ENCODE results near the gene EFL1. TPM values are rescaled to one million over a fixed set of nuclear protein-coding genes. Genes with fewer than 3 reads are reported as not detected.
"Not testable (repeated sequence)": the region's sequence is repeated elsewhere in the genome, so short reads cannot be mapped to it uniquely, and the experiment has no call there.

Gene EFL1
- total and polyA plus RNA-seq, 2 donors (not counting 3 experiments of a cell fraction or from before 2014, with no cell fraction given), result 6.6 to 21.9 TPM

DNA sequence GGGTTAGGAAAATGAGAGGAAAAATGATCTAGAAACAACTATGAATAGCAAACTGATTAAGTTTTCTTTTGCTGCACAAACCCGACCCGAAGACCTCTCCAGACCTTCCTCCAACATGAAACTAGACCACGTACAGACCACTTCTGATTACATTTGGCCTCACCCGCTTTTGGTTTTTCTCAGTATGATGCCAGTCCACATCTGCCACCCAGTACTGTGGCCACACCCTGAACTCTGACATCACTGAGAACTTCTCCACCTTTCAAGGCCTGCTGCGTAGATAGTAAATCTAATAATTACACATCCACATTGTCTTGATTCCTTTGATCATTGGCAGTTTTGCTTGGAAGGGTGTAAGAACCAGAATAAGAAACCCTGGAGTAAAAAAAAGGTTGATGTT is 16.6 kb downstream of the EFL1 start:
- H3K9me1 ChIP-seq (replicated peaks; ENCODE audit: control insufficient read depth, extremely low read depth, insufficient read depth, low read length); POLR2A ChIA-PET; FAIRE-seq; H3K4me1 ChIP-seq (ENCODE audit: control insufficient read depth, extremely low read depth, insufficient read depth, low read length); H3K9ac ChIP-seq (replicated peaks; ENCODE audit: extremely low read depth, insufficient read depth, low read length); CTCF ChIA-PET; H3K27ac ChIP-seq (ENCODE audit: insufficient read depth, low read depth, low read length); H3K27me3 ChIP-seq (ENCODE audit: control insufficient read depth in 2 of 2, insufficient read depth in 2 of 2, low read length in 2 of 2); H3K9me3 ChIP-seq (replicated peaks; ENCODE audit: control insufficient read depth, insufficient read depth, low read length); H3K4me2 ChIP-seq (ENCODE audit: insufficient read depth, low read length); H4K20me1 ChIP-seq (replicated peaks; ENCODE audit: control insufficient read depth, extremely low read depth, insufficient read depth, low read length); H3K79me2 ChIP-seq (ENCODE audit: control insufficient read depth, insufficient read depth, low read length); DNase-seq (ENCODE audit: low read depth, low spot score); BruUV-seq (replicated peaks); H2AFZ ChIP-seq (ENCODE audit: low read depth, low read length); H3K4me3 ChIP-seq (replicated peaks in 1 of 3; ENCODE audit: insufficient read depth in 1 of 3, low read depth in 1 of 3, low read length in 3 of 3); H3K36me3 ChIP-seq (ENCODE audit: control insufficient read depth in 2 of 2, extremely low read depth in 1 of 2, insufficient read depth in 2 of 2, low read length in 2 of 2); intact Hi-C loops (cut with micrococcal nuclease); dilution Hi-C loops (cut with MboI; ENCODE audit: extremely low pct_ligation_motif_present, low sequenced_read_pairs): not testable (repeated sequence)

DNA sequence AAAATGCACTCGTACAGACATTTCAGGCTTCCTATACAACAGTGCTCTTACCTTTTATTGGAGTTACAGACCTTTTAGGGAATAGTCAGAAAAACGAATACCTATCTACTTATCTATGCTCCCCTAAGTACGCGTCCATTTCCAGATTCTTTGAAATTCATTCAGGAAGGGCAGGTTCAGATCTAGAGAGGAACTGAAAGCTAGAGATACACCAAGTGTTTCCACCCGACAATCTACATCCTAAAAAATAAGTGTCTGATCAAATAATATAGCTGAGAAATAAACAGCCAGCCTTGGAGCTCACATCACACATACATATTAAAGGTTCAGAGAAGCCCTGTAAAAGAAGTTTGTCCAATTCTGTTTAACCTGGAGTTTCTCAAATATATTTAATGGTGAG is 18.9 kb downstream of the EFL1 start:
- CTCF ChIA-PET, FAIRE-seq: not testable (repeated sequence)

DNA sequence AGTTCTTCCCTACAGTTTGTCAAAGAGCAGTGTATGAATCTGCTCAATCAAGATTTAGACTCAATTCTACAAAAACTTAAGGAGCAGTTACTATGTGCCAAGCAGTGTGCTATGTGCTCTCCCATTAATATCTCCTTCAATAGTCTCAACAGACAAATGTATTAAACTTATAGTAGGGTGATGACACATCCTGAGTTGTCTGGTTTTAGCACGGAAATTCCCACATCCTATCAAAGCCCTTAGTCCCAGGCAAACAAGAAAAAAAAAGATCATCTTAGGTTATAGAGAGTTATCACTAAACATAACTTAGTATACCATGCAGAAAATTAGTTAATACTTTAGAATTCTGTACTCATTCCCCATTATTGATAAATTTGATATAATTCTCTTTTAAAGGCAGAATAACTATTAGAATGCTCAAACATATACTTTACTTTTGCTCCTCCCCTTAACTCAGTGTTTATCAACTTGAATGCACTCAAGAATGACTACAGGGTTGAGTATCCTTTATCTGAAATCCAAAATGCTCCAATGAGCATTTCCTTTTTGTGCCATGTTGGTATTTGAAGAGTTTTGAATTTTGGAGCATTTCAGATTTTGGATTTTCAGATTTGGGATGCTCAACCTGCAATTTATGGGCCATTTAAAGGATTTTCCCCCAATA is 20.6 kb downstream of the EFL1 start:
- H3K4me2 ChIP-seq (ENCODE audit: insufficient read depth, low read length); intact Hi-C loops (cut with micrococcal nuclease); CTCF ChIA-PET; H2AFZ ChIP-seq (ENCODE audit: low read depth, low read length); POLR2A ChIA-PET; H3K9me1 ChIP-seq (replicated peaks; ENCODE audit: control insufficient read depth, extremely low read depth, insufficient read depth, low read length); H3K9me3 ChIP-seq (replicated peaks; ENCODE audit: control insufficient read depth, insufficient read depth, low read length); H3K27ac ChIP-seq (ENCODE audit: insufficient read depth, low read depth, low read length); H3K9ac ChIP-seq (replicated peaks; ENCODE audit: extremely low read depth, insufficient read depth, low read length); H4K20me1 ChIP-seq (replicated peaks; ENCODE audit: control insufficient read depth, extremely low read depth, insufficient read depth, low read length); DNase-seq (ENCODE audit: low read depth, low spot score); H3K4me1 ChIP-seq (ENCODE audit: control insufficient read depth, extremely low read depth, insufficient read depth, low read length); H3K4me3 ChIP-seq (replicated peaks in 1 of 3; ENCODE audit: insufficient read depth in 1 of 3, low read depth in 1 of 3, low read length in 3 of 3); H3K36me3 ChIP-seq (ENCODE audit: control insufficient read depth in 2 of 2, extremely low read depth in 1 of 2, insufficient read depth in 2 of 2, low read length in 2 of 2); H3K27me3 ChIP-seq (ENCODE audit: control insufficient read depth in 2 of 2, insufficient read depth in 2 of 2, low read length in 2 of 2); dilution Hi-C loops (cut with MboI; ENCODE audit: extremely low pct_ligation_motif_present, low sequenced_read_pairs); BruUV-seq (replicated peaks); H3K79me2 ChIP-seq (ENCODE audit: control insufficient read depth, insufficient read depth, low read length): not testable (repeated sequence)
- peak; percentile 67 for FAIRE-seq

More for the DNA sequence above, 18.9 kb downstream of the EFL1 start:
- H3K9me1 ChIP-seq (replicated peaks; ENCODE audit: control insufficient read depth, extremely low read depth, insufficient read depth, low read length); DNase-seq (ENCODE audit: low read depth, low spot score); POLR2A ChIA-PET; H3K27ac ChIP-seq (ENCODE audit: insufficient read depth, low read depth, low read length); H4K20me1 ChIP-seq (replicated peaks; ENCODE audit: control insufficient read depth, extremely low read depth, insufficient read depth, low read length); H3K79me2 ChIP-seq (ENCODE audit: control insufficient read depth, insufficient read depth, low read length); BruUV-seq (replicated peaks); H3K9me3 ChIP-seq (replicated peaks; ENCODE audit: control insufficient read depth, insufficient read depth, low read length); H3K36me3 ChIP-seq (ENCODE audit: control insufficient read depth in 2 of 2, extremely low read depth in 1 of 2, insufficient read depth in 2 of 2, low read length in 2 of 2); H3K9ac ChIP-seq (replicated peaks; ENCODE audit: extremely low read depth, insufficient read depth, low read length); dilution Hi-C loops (cut with MboI; ENCODE audit: extremely low pct_ligation_motif_present, low sequenced_read_pairs); H3K27me3 ChIP-seq (ENCODE audit: control insufficient read depth in 2 of 2, insufficient read depth in 2 of 2, low read length in 2 of 2); H3K4me3 ChIP-seq (replicated peaks in 1 of 3; ENCODE audit: insufficient read depth in 1 of 3, low read depth in 1 of 3, low read length in 3 of 3); H3K4me2 ChIP-seq (ENCODE audit: insufficient read depth, low read length); intact Hi-C loops (cut with micrococcal nuclease); H3K4me1 ChIP-seq (ENCODE audit: control insufficient read depth, extremely low read depth, insufficient read depth, low read length); H2AFZ ChIP-seq (ENCODE audit: low read depth, low read length): not testable (repeated sequence)

Data from endothelial cell of umbilical vein (primary cell).